AG04449 (cell line): Measurements from ENCODE around the gene POMGNT2.

Experiments
- CTCF ChIA-PET: fragments of 350-600 bp; formaldehyde crosslinking; extraction: SDS; loops from one replicate; lab custom pipeline; 2021; ENCODE audit warnings: antibody characterized with exemption; lab: Yijun Ruan, JAX
- POLR2A ChIA-PET: fragments of 400-600, 350-600 bp; formaldehyde crosslinking; extraction: SDS; loops from one replicate; lab custom pipeline; 2020; ENCODE audit warnings: antibody characterized with exemption, inconsistent platforms; lab: Yijun Ruan, JAX
- DNase-seq: peaks from one replicate; pipeline ENCODE4 v3.0.0-alpha.2; 2010; ENCODE audit warnings: low read depth, low spot score
- H3K4me3 ChIP-seq: 2 replicates; pipeline ENCODE4 v1.5.1; 2011; ENCODE audit warnings: low read depth, mild to moderate bottlenecking, control low read depth, low read length
- TF ChIP-seq, protein P1 (sequence below): IDR thresholded peaks from one replicate; pipeline ENCODE4 v1.5.1; 2011; ENCODE audit warnings: mild to moderate bottlenecking, moderate library complexity, low read length, control low read depth, inconsistent platforms; ENCODE audit not compliant: insufficient read depth; ENCODE audit errors: missing control alignments

The POMGNT2 gene

DNA sequence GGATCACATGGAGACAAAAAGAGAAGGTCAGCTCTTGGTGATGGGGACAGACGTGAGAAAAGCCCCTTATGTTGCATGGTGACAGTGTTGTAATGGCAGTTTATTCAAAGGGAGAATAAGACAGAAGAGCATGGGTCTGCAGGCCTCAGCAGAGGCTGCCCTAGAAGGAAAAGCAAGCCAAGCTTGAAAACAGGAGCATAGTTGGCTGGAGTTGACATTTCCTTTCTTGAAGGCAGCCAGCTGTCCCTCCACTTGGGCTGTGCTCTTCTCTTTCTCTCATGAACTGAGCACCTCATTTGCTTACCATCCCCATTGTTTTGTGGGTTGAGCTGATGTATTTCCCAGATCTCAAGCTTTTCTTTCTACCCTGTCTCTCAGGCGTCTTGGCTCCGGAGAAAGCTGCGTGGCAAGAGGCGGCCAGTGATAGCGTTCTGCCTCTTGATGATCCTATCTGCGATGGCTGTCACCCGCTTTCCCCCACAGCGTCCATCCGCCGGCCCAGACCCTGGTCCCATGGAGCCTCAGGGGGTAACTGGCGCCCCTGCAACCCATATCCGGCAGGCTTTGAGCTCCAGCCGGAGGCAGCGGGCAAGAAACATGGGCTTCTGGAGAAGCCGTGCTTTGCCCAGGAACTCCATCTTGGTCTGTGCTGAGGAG is 73.9 kb downstream of the POMGNT2 start:
- TF ChIP-seq, protein P1, sequence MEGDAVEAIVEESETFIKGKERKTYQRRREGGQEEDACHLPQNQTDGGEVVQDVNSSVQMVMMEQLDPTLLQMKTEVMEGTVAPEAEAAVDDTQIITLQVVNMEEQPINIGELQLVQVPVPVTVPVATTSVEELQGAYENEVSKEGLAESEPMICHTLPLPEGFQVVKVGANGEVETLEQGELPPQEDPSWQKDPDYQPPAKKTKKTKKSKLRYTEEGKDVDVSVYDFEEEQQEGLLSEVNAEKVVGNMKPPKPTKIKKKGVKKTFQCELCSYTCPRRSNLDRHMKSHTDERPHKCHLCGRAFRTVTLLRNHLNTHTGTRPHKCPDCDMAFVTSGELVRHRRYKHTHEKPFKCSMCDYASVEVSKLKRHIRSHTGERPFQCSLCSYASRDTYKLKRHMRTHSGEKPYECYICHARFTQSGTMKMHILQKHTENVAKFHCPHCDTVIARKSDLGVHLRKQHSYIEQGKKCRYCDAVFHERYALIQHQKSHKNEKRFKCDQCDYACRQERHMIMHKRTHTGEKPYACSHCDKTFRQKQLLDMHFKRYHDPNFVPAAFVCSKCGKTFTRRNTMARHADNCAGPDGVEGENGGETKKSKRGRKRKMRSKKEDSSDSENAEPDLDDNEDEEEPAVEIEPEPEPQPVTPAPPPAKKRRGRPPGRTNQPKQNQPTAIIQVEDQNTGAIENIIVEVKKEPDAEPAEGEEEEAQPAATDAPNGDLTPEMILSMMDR = no peak
- ChIA-PET CTCF (no interaction called here), POLR2A (no interaction called here)
- no peak overlapping the region for H3K4me3 ChIP-seq
- DNase-seq = no peak

DNA sequence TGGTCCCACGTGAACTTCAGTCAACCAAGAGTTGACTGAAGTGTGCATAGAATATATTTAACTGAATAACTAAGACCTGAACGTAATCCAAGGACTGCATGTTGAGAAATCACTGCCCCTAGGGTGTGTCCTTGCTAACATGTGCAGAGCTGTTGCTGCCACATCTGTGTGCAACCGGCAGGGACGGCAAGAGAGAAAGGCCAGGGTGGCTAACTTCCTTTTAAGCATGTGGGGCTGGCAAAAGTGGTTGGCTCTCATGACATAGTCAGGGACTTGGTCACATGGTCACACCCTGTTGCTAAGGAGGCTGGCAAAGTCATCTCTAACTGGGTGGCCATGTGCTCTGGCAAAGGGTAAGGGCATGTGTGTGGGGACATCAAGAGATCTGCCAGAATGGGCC is 74.4 kb downstream of the POMGNT2 start:
- POLR2A ChIA-PET = no interaction called here
- CTCF ChIA-PET = no interaction called here
- TF ChIP-seq, protein P1 = no peak
- H3K4me3 ChIP-seq = no peak overlapping the region
- no peak for DNase-seq

DNA sequence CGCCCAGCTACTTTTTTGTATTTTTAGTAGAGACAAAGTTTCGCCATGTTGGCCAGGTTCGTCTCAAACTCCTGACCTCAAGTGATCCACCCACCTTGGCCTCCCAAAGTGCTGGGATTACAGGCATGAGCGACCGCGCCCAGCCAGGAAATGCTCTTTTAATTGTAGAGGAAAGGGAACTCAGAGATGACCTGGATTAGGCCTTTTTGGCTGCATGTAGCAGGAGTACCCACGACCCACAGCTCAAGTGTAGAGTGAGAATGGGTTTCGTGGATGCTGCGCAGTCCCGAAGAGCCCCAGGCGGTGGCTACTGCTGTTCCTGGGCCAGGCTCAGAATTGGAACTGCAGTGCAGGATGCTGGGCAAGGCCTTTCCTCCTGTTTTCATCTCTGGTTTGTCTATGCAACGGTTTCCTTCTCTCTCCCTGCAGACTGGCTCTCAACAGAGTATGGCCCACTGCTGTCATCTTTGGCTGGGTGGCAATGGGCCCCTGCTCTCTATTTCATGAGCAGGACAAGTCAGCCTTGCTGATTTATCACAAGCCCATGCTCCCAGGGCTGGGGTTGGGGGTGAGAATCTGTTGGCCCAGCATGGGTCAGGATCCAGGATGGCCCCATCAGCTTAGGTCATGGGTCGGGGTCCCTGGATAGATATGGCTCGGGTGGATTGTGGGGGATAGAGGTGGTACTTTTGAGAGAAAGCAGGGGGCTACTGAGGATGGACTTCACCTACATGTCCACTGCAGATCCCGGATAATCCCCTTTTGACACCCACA is 75.5 kb downstream of the POMGNT2 start:
- ChIA-PET CTCF (no interaction called here), POLR2A (no interaction called here)
- H3K4me3 ChIP-seq = no peak overlapping the region
- DNase-seq = no peak
- TF ChIP-seq, protein P1 = no peak
